NCI-H1417 (cell line): ENCODE results near the gene PADI4.

Experiments
- DNase-seq, 3 experiments: peaks; one replicate each; lab custom pipeline; 2025; lab: John Stamatoyannopoulos, UW

The PADI4 gene

DNA sequence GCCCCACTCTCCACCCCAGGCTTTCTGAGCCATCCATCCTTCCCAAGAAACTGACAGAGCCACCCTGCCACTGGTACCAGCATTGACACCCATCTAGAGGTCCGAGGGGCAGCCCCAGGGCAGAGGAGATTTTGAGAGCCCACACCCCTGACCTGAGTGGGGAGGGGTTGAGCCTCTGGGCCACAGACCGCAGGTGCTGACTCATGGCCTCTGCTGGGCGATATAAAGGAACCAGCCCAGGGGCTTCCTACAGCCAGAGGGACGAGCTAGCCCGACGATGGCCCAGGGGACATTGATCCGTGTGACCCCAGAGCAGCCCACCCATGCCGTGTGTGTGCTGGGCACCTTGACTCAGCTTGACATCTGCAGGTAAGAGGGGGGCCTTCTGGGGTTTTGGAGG, at the start of gene PADI4:
Gene PADI4 (plus strand): TSS at position 252 of the 400 bp plus-strand sequence. CDS start 26 bp downstream, at position 278.
- no peak for DNase-seq

- DNase-seq, result no peak
Measured at GRCh38 chr1:17258758-17259130, 49.3 kb upstream of the PADI4 start.

GRCh38 chr1:17259233-17259873, 48.6 kb upstream of the PADI4 start:
- DNase-seq, result no peak

DNA sequence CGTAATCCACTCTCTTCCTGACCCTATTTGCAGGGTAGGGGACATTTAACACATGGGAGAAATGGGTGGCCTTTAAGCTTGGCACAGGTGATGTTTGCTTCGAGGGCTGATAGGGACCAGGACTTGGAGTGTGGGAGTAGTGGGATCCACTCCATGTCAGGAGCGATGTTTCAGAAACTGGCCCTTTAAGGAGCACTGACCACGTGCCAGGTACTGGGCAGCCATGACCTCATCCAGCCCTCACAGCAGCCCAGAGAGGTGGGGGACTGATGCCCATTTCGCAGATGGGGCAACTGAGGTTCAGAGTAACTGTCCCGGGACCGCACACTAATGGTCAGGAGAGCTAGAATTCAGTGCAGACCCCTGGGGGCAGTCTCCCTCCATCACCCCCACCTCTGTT, 47.7 kb upstream of the PADI4 start:
- DNase-seq, result no peak

DNA sequence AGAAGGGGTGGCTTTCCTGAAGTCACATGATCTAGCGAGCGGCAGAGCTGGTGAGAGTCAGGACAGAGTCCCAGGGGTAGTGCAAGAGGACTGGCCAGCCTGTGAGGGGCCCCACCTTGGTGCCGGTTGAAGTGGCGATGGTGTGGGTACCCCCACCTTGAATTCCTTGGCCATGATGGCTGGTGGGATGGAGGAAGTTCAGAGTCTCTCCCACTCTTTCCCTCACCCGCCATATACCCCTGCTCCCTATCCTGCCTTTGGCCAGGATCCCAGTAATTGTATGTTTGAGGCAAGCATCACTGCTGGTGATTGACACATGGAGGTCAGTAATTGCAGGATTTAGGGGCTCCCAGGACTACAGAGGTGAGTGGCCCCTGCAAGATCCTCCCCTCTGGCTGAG, 47.3 kb upstream of the PADI4 start:
- no peak for DNase-seq

GRCh38 chr1:17263936-17264335, 44.1 kb upstream of the PADI4 start:
- no peak for DNase-seq

- DNase-seq, result no peak
Measured at GRCh38 chr1:17264470-17264869, 43.5 kb upstream of the PADI4 start.

GRCh38 chr1:17265162-17265561, 42.8 kb upstream of the PADI4 start:
- DNase-seq, result no peak

DNA sequence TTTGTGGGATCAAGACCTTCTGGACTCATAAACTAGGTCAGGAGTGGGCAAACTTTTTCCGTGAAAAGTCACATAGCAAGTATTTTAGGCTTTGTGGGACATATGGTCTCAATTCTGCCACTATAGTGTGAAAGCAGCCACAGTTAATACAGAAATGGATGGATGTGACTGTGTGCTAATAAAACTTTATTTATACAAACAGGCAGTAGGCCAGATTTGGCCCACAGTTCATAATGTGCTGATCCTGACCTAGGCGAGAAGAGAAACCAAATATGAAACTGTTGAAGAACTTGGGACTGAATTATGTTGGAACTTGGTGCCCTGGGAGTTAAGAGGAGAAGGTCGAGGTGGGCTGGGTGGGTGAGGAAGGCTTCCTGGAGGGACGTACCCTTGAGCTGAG, 42.0 kb upstream of the PADI4 start:
- DNase-seq, result no peak

- DNase-seq, result no peak
Measured at GRCh38 chr1:17270891-17271765, 36.9 kb upstream of the PADI4 start.

GRCh38 chr1:17272066-17272465, 35.9 kb upstream of the PADI4 start:
- DNase-seq, result no peak

GRCh38 chr1:17272646-17273045, 35.4 kb upstream of the PADI4 start:
- peak in 1 of 3 experiments; percentile 6 for DNase-seq

GRCh38 chr1:17273096-17273495, 34.9 kb upstream of the PADI4 start:
- DNase-seq, result no peak

GRCh38 chr1:17274186-17275170, 33.5 kb upstream of the PADI4 start:
- DNase-seq, result peak in 2 of 3 experiments; percentile 11 to 16

- no peak for DNase-seq
Measured at GRCh38 chr1:17276568-17276967, 31.4 kb upstream of the PADI4 start.

GRCh38 chr1:17277511-17278159, 30.4 kb upstream of the PADI4 start:
- DNase-seq, result no peak

- DNase-seq, result no peak
Measured at GRCh38 chr1:17278996-17279830, 28.8 kb upstream of the PADI4 start.

GRCh38 chr1:17280436-17280835, 27.6 kb upstream of the PADI4 start:
- no peak for DNase-seq

DNA sequence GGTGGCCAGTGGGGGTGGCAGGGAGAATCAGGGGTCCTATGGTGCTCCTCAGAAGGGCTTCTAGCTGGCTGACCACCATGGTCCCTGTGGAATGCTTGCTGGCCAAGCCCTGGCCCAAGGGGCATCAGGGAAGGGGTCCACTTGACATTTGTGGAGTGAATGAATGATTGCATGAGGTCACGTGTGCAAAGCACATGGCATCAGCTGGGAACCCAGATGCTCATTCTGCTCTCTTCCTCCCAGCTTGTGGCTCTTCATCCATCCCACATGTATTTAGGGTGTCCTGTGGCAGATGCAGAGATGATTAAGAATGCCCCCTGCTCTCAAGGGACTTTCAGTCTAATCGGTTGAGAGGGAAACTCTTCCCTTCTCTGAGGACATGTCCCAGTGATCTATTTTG, 27.1 kb upstream of the PADI4 start:
- no peak for DNase-seq

- no peak for DNase-seq
Measured at GRCh38 chr1:17281775-17282181, 26.2 kb upstream of the PADI4 start.

DNA sequence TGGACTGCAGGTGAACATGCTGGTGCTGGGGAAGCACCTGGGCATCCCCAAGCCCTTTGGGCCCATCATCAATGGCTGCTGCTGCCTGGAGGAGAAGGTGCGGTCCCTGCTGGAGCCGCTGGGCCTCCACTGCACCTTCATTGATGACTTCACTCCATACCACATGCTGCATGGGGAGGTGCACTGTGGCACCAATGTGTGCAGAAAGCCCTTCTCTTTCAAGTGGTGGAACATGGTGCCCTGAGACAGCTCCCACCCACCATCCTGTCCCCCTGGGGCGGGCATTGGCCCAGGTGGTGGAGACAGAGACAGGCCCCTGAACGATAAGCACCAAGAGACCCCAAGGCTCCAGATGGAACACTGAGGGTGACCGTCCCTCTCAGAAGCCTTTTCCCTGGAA, 25.2 kb upstream of the PADI4 start:
- DNase-seq, result no peak
